ENCODE data around the gene KCNAB1.
"Not testable (repeated sequence)": the region's sequence is repeated elsewhere in the genome, so short reads cannot be mapped to it uniquely, and the experiment has no call there.

DNA sequence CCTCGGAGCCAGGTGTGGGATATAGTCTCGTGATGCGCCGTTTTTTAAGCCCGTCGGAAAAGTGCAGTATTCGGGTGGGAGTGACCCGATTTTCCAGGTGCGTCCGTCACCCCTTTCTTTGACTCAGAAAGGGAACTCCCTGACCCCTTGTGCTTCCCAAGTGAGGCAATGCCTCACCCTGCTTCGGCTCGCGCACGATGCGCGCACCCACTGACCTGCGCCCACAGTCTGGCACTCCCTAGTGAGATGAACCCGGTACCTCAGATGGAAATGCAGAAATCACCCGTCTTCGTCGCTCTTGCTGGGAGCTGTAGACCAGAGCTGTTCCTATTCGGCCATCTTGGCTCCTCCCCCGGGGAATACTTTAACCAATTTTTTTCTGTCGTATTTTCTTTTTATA lies 164.3 kb downstream of the KCNAB1 start:
- TF ChIP-seq GABPA (IDR thresholded peaks at IDR 0.05 in 1 of 2, conservative IDR thresholded peaks at IDR 0.05 in 1 of 2); TAF1 (conservative IDR thresholded peaks at IDR 0.05): not testable (repeated sequence)
- TF ChIP-seq, protein P1, sequence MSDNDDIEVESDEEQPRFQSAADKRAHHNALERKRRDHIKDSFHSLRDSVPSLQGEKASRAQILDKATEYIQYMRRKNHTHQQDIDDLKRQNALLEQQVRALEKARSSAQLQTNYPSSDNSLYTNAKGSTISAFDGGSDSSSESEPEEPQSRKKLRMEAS (IDR thresholded peaks at IDR 0.05): not testable (repeated sequence)

All from liver (tissue), 2 donors.